Inflammatory macrophage treated with lipopolysaccharide for 1 hour (primary cell): ENCODE measurements around the gene CCDC78.
A peak's percentile ranks its signal among the peaks of the same experiment; 100 is the strongest.
"Not testable (repeated sequence)": the region's sequence is repeated elsewhere in the genome, so short reads cannot be mapped to it uniquely, and the experiment has no call there.

Source experiments
- DNase-seq, 2 donors: peaks; one replicate each; pipeline ENCODE4 v3.0.0-alpha.2; 2020 to 2022

The CCDC78 gene

GRCh38 chr16:692356-693108, 33.7 kb downstream of the CCDC78 start:
- no peak for DNase-seq

- DNase-seq: not testable (repeated sequence)
Observed at GRCh38 chr16:691242-691641, 35.0 kb downstream of the CCDC78 start.

GRCh38 chr16:689175-689897, 36.9 kb downstream of the CCDC78 start:
- no peak for DNase-seq

GRCh38 chr16:687499-687898, 38.7 kb downstream of the CCDC78 start:
- no peak for DNase-seq

- no peak for DNase-seq
Observed at GRCh38 chr16:686459-687260, 39.6 kb downstream of the CCDC78 start.

- peak in 1 of 2 donors; percentile 40 for DNase-seq
Observed at GRCh38 chr16:685967-686366, 40.3 kb downstream of the CCDC78 start.

- DNase-seq: no peak
Observed at GRCh38 chr16:684961-685696, 41.1 kb downstream of the CCDC78 start.

- peak; percentile 95 to 98 for DNase-seq
Observed at GRCh38 chr16:684071-684794, 42.0 kb downstream of the CCDC78 start, which contains the start of gene JMJD8. TSS of gene JMJD8 (minus strand) at chr16:684334. CDS start at chr16:684319, 15 bp downstream.

GRCh38 chr16:683396-684070, 42.7 kb downstream of the CCDC78 start:
- no peak for DNase-seq

GRCh38 chr16:682493-683395, 43.5 kb downstream of the CCDC78 start:
- DNase-seq: no peak

- DNase-seq: no peak
Observed at GRCh38 chr16:681746-682427, 44.4 kb downstream of the CCDC78 start.

- DNase-seq: peak in 1 of 2 donors; percentile 25
Observed at GRCh38 chr16:680967-681745, 45.1 kb downstream of the CCDC78 start.

- DNase-seq: no peak
Observed at GRCh38 chr16:680625-680945, 45.7 kb downstream of the CCDC78 start.

- DNase-seq: peak; percentile 87 to 89
Observed at GRCh38 chr16:679814-680624, 46.2 kb downstream of the CCDC78 start, which contains the start of gene STUB1. TSS of gene STUB1 (plus strand) at chr16:680410. CDS start at chr16:680526, 116 bp downstream.

- DNase-seq: peak in 1 of 2 donors; percentile 39
Observed at GRCh38 chr16:678858-679813, 47.1 kb downstream of the CCDC78 start.

- no peak for DNase-seq
Observed at GRCh38 chr16:678209-678857, 47.9 kb downstream of the CCDC78 start.
